Measurements from ENCODE around the gene CCL21.

The CCL21 gene

DNA sequence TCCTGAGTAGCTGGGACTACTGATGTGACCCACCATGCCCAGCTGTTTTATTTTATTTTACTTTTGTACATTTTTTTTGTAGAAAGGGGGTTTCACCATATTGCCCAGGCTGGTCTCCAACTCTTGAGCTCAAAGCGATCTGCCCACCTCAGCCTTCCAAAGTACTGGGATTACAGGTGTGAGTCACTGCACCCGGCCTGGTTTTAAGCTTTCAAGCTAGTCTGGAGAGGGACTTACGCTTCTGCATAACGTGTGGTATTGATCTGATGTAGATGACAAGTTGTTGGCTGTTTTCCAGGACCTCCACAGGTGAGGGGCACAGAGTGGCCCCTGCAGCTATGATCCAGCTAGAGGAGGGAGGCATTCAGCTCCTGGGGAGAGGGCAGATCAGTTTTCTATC, 6.8 kb upstream of the CCL21 start:
- no peak for TF ChIP-seq ZFX (IDR thresholded peaks at IDR 0.05)
- TF ChIP-seq, protein P1, sequence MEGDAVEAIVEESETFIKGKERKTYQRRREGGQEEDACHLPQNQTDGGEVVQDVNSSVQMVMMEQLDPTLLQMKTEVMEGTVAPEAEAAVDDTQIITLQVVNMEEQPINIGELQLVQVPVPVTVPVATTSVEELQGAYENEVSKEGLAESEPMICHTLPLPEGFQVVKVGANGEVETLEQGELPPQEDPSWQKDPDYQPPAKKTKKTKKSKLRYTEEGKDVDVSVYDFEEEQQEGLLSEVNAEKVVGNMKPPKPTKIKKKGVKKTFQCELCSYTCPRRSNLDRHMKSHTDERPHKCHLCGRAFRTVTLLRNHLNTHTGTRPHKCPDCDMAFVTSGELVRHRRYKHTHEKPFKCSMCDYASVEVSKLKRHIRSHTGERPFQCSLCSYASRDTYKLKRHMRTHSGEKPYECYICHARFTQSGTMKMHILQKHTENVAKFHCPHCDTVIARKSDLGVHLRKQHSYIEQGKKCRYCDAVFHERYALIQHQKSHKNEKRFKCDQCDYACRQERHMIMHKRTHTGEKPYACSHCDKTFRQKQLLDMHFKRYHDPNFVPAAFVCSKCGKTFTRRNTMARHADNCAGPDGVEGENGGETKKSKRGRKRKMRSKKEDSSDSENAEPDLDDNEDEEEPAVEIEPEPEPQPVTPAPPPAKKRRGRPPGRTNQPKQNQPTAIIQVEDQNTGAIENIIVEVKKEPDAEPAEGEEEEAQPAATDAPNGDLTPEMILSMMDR (conservative IDR thresholded peaks at IDR 0.05): no peak
- H3K27ac ChIP-seq: no peak overlapping the region

GRCh38 chr9:34715639-34716215, 5.8 kb upstream of the CCL21 start:
- no peak overlapping the region for H3K27ac ChIP-seq
- TF ChIP-seq ZFX (IDR thresholded peaks at IDR 0.05): no peak
- TF ChIP-seq, protein P1 (conservative IDR thresholded peaks at IDR 0.05): no peak

- no peak for TF ChIP-seq ZFX (IDR thresholded peaks at IDR 0.05)
- TF ChIP-seq, protein P1 (conservative IDR thresholded peaks at IDR 0.05): no peak
- no peak overlapping the region for H3K27ac ChIP-seq
These were observed 4.1 kb upstream of the CCL21 start for GRCh38 chr9:34714007-34714406.

- no peak overlapping the region for H3K27ac ChIP-seq
- TF ChIP-seq, protein P1 (conservative IDR thresholded peaks at IDR 0.05): no peak
- TF ChIP-seq ZFX (IDR thresholded peaks at IDR 0.05): no peak
These were observed 2.2 kb upstream of the CCL21 start for GRCh38 chr9:34712140-34712539.

DNA sequence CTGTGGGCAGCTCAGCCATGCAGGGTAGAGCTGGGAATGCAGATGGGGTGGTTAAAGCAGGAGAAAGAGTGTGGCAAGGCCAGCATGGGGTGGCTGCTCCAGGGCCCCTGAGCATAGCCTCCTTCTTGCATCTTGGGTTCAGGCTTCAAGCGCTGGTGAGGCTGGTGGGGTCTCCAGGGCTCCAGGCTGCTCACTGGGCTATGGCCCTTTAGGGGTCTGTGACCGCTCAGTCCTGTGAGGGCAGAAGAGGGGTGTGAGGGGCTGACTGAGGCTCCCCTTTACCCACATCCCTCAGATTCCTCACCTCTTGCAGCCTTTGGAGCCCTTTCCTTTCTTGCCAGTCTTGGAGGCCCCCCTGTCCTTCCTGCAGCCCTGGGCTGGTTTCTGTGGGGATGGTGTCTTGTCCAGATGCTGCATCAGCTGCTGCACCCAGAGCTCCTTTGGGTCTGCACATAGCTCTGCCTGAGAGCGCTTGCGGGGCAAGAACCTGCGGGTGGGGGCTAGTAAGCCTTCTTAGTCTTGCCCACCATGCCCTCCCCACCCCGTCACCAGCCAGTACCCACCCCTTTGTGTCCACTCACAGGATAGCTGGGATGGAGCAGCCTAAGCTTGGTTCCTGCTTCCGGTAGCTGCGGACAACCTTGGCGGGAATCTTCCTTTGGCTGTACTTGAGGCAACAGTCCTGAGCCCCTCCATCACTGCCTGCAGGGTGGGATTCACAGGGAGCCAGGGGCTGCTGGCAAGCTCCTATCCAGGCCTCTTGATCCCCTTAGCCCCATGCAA, 549 bp downstream of the CCL21 start:
- H3K27ac ChIP-seq: no peak overlapping the region
- TF ChIP-seq, protein P1 (conservative IDR thresholded peaks at IDR 0.05): no peak
- no peak for TF ChIP-seq ZFX (IDR thresholded peaks at IDR 0.05)

DNA sequence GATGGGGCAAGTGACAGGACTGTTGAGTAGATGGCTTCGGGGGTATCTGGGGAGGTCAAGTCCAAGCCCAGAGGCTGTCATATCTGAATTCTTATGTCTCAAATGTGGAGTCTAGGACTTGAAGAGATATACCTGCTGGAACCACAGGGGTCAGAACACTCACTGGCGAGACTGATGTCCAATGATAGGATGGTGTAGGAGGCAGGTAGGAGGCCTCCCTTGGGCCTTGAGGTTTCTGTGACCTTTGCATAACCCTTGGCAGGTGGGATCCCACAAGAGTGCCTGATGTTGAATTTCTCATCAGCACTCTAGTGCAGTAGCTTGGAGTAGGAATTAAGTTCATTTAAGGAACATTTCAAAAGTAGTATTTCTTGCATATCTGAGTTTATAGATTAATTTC, 2.8 kb downstream of the CCL21 start:
- TF ChIP-seq ZFX (IDR thresholded peaks at IDR 0.05): no peak
- TF ChIP-seq, protein P1 (conservative IDR thresholded peaks at IDR 0.05): no peak
- H3K27ac ChIP-seq: no peak overlapping the region
